ENCODE measurements around the gene SCN4A.
A peak's percentile ranks its signal among the peaks of the same experiment; 100 is the strongest.
"Not testable (repeated sequence)": the region's sequence is repeated elsewhere in the genome, so short reads cannot be mapped to it uniquely, and the experiment has no call there.

SCN4A gene

GRCh38 chr17:63986821-63987220, 14.1 kb upstream of the SCN4A start:
- no peak for DNase-seq (ENCODE audit: extremely low read depth in 1 of 2, low read depth in 1 of 2)

DNA sequence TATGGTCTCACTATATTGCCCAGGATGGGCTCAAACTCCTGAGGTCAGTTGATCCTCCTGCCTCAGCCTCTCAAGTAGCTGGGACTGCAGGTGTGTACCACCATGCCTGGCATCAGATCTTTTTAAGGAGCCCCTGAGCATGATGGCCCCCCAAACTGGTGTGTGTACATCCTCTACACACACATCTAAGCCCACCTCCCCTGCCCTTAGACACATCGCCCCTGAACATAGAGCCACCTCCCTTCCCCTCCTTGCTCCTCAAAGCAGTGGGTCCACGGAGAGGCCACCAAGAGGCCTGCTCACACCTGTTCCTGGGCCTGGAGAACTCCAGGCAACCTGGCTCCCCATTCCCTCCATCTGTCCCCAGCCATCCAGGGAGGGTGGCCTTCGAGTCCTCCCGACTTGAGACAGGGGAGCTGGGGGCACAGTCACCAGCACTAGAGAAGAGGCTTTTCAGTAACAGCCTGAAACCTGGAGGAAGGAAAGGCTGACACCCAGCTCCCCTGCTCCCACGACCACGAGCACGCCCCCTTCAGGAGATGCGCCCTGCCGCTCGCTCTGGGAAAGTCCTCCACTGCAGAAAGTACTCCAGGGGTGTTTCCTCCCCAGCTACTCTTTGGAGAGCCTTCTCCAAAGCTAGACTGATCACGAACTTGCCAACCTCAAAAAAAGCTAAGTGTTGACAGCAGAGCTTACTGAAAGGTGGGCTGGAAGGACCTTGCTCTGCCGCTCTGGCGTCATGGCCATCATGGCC, 12.8 kb upstream of the SCN4A start:
- DNase-seq (ENCODE audit: extremely low read depth in 1 of 2, low read depth in 1 of 2) = no peak

DNA sequence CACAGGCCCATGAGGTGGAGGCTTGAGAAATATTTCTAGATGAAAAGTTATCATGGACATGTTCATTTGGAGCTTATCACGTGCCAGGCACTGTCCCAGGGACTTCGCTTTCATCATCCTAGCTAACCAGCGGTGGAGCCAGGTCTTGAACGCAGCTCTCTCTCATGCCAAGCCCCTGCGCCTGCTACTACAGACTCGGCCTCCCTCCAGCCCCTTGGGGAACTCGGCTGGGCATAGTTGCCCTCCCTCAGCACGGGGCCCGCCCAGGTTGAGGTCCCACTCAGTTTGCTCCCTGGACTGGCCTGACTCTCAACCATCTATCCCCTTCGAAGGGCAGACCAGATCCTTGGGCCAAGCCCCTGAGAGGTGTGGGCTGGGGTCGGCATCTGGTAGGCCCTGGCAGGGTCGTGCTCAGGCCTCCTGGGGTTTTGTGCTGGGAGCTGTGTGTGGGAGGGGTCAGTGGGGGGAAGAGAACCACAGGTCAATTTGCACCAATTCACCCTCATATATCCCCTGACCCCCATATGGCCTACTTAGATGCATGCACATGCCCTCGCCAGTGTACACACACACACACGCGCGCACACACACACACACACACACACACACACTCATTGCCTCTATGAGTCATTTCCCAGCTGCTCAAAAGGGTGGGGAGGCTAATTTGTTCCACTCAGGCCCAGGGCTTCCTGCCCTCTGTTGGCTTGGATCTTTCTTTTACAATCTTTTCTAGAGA, 12.1 kb upstream of the SCN4A start:
- peak in 1 of 2 donors; percentile 46 for DNase-seq (ENCODE audit: extremely low read depth in 1 of 2, low read depth in 1 of 2)

- DNase-seq (ENCODE audit: extremely low read depth in 1 of 2, low read depth in 1 of 2) = no peak
Observed at GRCh38 chr17:63984236-63984635, 11.5 kb upstream of the SCN4A start.

- no peak for DNase-seq (ENCODE audit: extremely low read depth in 1 of 2, low read depth in 1 of 2)
Observed at GRCh38 chr17:63983320-63983719, 10.6 kb upstream of the SCN4A start.

DNA sequence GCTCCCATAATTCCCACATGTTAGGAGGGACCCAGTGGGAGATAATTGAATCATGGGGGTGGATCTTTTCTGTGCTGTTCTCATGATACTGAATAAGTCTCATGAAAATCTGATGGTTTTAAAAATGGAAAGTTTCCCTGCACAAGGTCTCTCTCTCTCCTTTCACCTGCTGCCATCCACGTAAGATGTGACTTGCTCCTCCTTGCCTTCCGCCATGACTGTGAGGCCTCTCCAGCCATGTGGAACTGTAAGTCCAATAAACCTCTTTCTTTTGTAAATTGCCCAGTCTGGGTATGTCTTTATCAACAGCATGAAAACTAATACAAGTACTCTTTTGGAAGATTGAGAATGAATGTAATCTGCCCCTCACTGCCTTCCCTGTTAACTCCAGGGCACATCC, 9.9 kb upstream of the SCN4A start:
- DNase-seq (ENCODE audit: extremely low read depth in 1 of 2, low read depth in 1 of 2) = not testable (repeated sequence)

DNA sequence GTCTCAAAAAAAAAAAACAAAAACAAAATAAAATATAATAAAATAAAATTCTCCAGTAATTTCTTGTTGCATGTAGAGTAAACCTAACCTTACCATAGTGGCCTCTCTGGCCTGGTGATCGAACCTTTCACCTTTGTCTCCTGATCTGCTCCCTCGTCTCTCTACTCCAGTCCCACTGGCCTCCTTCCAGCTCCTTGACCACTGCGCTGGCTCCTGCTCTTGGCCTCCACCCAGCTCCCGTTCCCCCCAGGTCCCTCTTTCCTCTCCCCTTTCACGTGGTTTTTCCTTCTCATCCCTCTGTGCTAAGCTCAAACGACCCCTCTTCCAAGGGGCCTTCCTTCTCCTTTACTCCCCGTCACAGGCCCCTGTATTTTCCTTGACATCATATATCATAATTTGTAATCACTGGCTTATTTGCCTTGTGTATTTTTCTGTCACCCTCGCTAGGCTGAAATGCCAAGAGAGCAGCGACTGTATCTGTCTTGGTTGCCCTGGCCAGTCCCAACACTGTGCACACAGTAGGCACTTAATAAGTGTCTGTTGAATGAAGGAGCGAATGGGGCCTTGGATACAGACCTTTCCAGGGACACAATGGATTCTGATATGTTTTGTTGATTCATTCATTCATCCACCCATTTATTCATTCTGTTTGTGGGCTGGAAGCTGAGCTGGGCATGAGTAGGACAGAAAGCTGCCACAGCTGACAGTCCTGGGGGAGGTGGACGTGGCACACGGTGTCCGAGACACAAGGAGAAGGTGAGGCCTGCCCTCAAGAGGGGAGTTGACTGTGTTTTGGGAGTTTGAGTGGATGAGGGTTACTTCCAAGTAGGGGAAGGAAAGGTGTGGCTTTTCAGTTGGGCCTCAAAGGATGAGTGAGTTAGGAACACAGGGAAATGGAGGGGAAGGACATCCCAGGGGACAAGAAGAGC, 5.8 kb upstream of the SCN4A start:
- no peak for DNase-seq (ENCODE audit: extremely low read depth in 1 of 2, low read depth in 1 of 2)

DNA sequence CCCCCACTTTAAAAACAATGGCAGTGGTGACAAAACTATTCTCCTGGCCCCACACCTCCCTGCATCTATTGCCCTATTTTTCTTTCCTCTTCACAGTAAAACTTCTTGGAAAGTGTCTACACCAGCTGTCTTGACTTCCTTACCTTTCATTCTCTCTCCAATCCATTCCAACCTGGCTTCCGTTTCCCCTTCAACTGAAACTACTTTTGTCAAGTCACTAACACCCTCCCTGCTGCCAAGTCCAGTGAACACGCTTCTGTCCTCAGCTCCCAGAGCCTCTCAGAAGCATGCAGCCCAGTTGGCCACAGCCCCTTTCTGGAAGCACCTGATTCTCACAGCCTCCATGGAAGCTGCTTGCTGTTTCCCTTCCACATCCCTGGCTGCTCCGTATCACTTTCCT, 4.0 kb upstream of the SCN4A start:
- DNase-seq (ENCODE audit: extremely low read depth in 1 of 2, low read depth in 1 of 2) = no peak

GRCh38 chr17:63975541-63976092, 2.9 kb upstream of the SCN4A start:
- DNase-seq (ENCODE audit: extremely low read depth in 1 of 2, low read depth in 1 of 2) = no peak

DNA sequence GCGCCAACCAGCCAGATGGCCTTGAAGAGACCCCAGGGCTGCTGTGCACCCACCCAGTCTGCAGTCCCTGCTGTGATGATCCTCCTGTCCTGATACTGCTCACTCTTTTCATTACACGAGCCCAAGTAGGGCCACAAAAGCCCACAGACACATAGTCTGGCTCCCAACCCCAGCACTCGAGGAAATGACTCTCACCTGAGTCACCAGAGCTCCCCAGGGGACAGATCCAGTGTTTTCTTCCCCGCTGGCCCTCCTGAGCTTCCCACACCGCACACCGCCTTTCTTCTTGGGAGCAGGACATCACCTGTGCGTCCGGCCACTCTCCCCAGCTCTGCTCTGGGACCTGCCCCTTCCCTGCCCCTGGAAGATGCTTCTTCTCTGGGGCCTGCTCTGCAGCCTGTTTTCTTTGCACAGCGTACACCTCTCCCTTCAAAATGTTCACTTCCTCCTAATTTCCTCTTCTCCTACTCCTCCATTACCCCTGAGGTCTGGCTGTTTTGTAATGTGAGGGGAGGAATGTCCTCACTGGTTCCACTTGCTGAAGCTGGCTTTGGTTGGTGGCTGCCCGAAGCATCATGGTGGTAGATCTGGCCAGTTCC, 2.0 kb upstream of the SCN4A start:
- no peak for DNase-seq (ENCODE audit: extremely low read depth in 1 of 2, low read depth in 1 of 2)

- no peak for DNase-seq (ENCODE audit: extremely low read depth in 1 of 2, low read depth in 1 of 2)
Observed at GRCh38 chr17:63973930-63974593, 1.3 kb upstream of the SCN4A start.

DNA sequence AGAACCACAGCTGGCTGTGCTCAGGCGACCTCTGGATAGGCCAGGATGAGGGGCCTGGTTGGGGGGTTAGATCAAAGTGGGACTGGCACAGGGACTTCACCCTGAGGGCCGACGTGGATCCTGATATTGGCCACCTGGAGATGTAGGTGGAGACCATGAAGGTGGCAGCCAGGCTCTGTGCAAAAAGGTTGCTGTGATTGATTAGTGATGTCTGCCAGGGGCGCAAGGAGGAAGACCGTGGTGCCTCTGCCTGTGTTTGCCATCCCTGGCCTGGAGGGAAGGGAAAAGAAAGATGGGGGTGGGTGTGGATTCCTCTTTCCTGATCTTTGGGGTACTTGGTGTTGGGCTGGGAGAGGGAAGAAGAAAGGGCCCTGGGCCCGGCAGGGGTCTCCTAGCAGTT, 529 bp upstream of the SCN4A start:
- DNase-seq (ENCODE audit: extremely low read depth in 1 of 2, low read depth in 1 of 2) = no peak

DNA sequence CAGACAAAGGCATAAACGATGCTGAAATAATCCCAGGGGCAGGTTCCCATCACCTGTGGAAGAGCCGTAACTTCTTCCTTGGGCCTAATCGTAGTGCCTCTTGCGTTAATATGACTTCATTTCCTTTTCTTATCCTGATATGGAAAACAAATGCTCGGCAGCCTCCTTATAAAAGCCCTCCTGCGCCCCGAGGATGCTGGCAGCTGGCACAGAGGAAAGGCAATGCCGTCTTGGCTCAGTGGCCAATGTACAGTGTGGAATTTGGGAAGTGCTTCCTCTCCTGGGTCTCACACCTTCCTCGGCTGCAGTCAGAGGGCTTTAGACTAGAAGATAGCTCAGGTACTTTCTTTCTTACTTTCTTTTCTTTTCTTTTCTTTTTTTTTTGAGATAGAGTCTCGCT, 3.4 kb downstream of the SCN4A start:
- DNase-seq (ENCODE audit: extremely low read depth in 1 of 2, low read depth in 1 of 2) = no peak

- no peak for DNase-seq (ENCODE audit: extremely low read depth in 1 of 2, low read depth in 1 of 2)
Observed at GRCh38 chr17:63967953-63968352, 4.8 kb downstream of the SCN4A start.

DNA sequence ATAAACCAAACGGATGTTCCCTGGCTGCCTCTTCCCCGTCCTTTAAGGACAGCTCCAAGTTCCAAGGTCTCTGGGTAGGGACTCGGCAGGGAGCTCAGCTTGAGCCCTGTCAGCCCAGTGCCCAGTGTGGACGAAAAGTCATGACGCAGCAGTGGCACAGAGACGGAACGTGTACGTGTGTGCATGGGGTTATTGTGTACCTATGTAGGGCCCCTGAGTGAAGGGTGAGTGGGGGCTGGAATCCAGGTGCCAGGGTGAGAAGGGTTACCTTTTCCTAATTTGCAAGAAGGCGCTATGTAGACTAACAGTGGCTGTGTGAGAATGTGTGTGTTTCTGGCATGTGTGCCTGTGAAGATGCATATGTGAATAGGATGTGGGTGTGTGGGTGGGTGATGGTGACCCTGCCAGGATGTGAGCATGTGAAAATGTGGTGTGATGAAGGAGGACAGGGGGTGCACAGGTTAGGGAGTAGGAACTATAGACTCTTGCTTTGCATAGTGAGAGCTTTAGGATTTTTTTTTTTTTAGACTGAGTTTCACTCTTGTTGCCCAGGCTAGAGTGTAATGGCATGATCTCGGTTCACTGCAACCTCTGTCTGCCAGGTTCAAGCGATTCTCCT, 6.0 kb downstream of the SCN4A start:
- DNase-seq (ENCODE audit: extremely low read depth in 1 of 2, low read depth in 1 of 2) = peak in 1 of 2 donors; percentile 44

- no peak for DNase-seq (ENCODE audit: extremely low read depth in 1 of 2, low read depth in 1 of 2)
Observed at GRCh38 chr17:63963123-63963522, 9.6 kb downstream of the SCN4A start.

DNA sequence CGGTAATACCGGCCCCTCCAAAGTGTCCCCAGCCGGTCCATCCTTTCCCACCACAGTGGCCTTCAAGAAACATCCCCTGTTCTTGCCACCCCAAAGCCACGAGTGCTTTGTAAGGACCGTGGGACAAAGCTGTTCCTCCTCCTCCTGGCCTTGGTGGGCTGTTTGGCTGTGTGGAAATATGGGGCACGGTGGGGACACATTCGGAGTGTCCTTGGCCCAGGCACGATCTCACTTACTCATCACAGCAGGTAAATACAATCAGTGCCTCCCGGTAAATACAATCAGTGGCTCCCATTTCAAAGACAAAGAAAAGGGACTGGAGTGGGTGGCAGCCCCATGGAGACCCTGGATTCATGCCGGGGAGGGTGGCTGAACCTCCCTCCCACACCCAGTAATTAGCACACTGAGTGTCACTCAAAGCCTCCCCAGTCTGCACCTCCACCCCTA, 10.4 kb downstream of the SCN4A start:
- no peak for DNase-seq (ENCODE audit: extremely low read depth in 1 of 2, low read depth in 1 of 2)

GRCh38 chr17:63961355-63962212, 11.1 kb downstream of the SCN4A start:
- peak in 1 of 2 donors; percentile 33 for DNase-seq (ENCODE audit: extremely low read depth in 1 of 2, low read depth in 1 of 2)

DNA sequence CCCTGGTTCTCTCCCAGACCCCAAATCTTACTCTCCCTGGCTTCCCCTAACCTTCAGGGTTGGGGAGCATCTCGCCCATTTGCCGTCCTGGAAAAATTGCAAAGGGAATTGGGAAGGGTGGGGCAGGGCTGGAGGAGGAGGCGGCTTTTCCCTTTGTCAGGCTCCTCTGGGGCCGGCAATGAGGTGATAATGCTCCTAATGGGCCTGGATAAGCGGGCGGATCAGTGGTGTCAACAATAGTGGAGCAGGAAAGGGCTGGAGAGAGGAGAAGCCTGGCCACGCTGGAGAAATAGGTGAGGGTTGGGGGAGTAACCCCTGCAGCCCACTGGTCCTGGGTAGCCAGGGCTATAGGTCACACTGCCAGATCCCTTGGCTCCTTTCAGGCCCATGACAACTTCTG, 12.3 kb downstream of the SCN4A start:
- DNase-seq (ENCODE audit: extremely low read depth in 1 of 2, low read depth in 1 of 2) = no peak
